ENCODE measurements around the gene PLA2G3.
"Not testable (repeated sequence)": the region's sequence is repeated elsewhere in the genome, so short reads cannot be mapped to it uniquely, and the experiment has no call there.

Gene PLA2G3

GRCh38 chr22:31100762-31101525 is 39.4 kb downstream of the PLA2G3 start:
- DNase-seq (ENCODE audit: low read depth in 3 of 3, low spot score in 1 of 3): no peak

- DNase-seq (ENCODE audit: low read depth in 3 of 3, low spot score in 1 of 3): no peak
Observed at GRCh38 chr22:31099841-31100761, 40.2 kb downstream of the PLA2G3 start.

GRCh38 chr22:31099386-31099785 is 40.9 kb downstream of the PLA2G3 start:
- DNase-seq (ENCODE audit: low read depth in 3 of 3, low spot score in 1 of 3): no peak

- no peak for DNase-seq (ENCODE audit: low read depth in 3 of 3, low spot score in 1 of 3)
Observed at GRCh38 chr22:31098632-31099110, 41.6 kb downstream of the PLA2G3 start.

- no peak for DNase-seq (ENCODE audit: low read depth in 3 of 3, low spot score in 1 of 3)
Observed at GRCh38 chr22:31097941-31098631, 42.2 kb downstream of the PLA2G3 start.

- DNase-seq (ENCODE audit: low read depth in 3 of 3, low spot score in 1 of 3): not testable (repeated sequence)
Observed at GRCh38 chr22:31097539-31097938, 42.8 kb downstream of the PLA2G3 start.

- DNase-seq (ENCODE audit: low read depth in 3 of 3, low spot score in 1 of 3): no peak
Observed at GRCh38 chr22:31096657-31097279, 43.5 kb downstream of the PLA2G3 start.

- DNase-seq (ENCODE audit: low read depth in 3 of 3, low spot score in 1 of 3): no peak
Observed at GRCh38 chr22:31095637-31096249, 44.6 kb downstream of the PLA2G3 start.

GRCh38 chr22:31094741-31095140 is 45.6 kb downstream of the PLA2G3 start:
- DNase-seq (ENCODE audit: low read depth in 3 of 3, low spot score in 1 of 3): no peak

- DNase-seq (ENCODE audit: low read depth in 3 of 3, low spot score in 1 of 3): no peak
Observed at GRCh38 chr22:31094021-31094551, 46.2 kb downstream of the PLA2G3 start.

GRCh38 chr22:31093086-31093850 is 47.0 kb downstream of the PLA2G3 start:
- no peak for DNase-seq (ENCODE audit: low read depth in 3 of 3, low spot score in 1 of 3)

GRCh38 chr22:31092161-31092560 is 48.1 kb downstream of the PLA2G3 start:
- no peak for DNase-seq (ENCODE audit: low read depth in 3 of 3, low spot score in 1 of 3)

- DNase-seq (ENCODE audit: low read depth in 3 of 3, low spot score in 1 of 3): no peak
Observed at GRCh38 chr22:31091106-31091975, 49.0 kb downstream of the PLA2G3 start.

GRCh38 chr22:31090217-31091085 is 49.9 kb downstream of the PLA2G3 start:
- DNase-seq (ENCODE audit: low read depth in 3 of 3, low spot score in 1 of 3): no peak

- DNase-seq (ENCODE audit: low read depth in 3 of 3, low spot score in 1 of 3): no peak
Observed at GRCh38 chr22:31089160-31090100, 50.9 kb downstream of the PLA2G3 start.

GRCh38 chr22:31088233-31088986 is 51.9 kb downstream of the PLA2G3 start:
- no peak for DNase-seq (ENCODE audit: low read depth in 3 of 3, low spot score in 1 of 3)

All from stimulated activated CD4-positive, alpha-beta T cell treated with anti-CD3 and anti-CD28 coated beads, TNF-alpha, amount 100 ng/mL, for 1 hour (primary cell).